Lower lobe of right lung (tissue), 2 donors: ENCODE data around the gene OR4D1. TPM values are rescaled to one million over a fixed set of nuclear protein-coding genes. Genes with fewer than 3 reads are reported as not detected.
A peak's percentile ranks its signal among the peaks of the same experiment; 100 is the strongest.

Source experiments
- ATAC-seq, 2 donors: fragments of 200-7000 bp; cut with Tn5 transposase; one replicate each; pipeline ENCODE4 v1.9.1; 2020 to 2022; ENCODE audit warnings: mild to moderate bottlenecking in 2 of 2, moderate library complexity in 2 of 2
- DNase-seq: peaks from one replicate; pipeline ENCODE4 v3.0.0-alpha.2; 2020
- H3K27ac ChIP-seq: fragments of 200-600 bp; one replicate; pipeline ENCODE4 v1.8.0; 2022
- H3K27me3 ChIP-seq: fragments of 200-600 bp; one replicate; pipeline ENCODE4 v1.8.0; 2022; ENCODE audit warnings: low read depth
- H3K36me3 ChIP-seq: fragments of 200-600 bp; one replicate; pipeline ENCODE4 v1.8.0; 2022; ENCODE audit warnings: mild to moderate bottlenecking
- H3K4me1 ChIP-seq: fragments of 200-600 bp; one replicate; pipeline ENCODE4 v1.8.0; 2022
- H3K4me3 ChIP-seq: fragments of 200-600 bp; one replicate; pipeline ENCODE4 v1.8.0; 2022; ENCODE audit warnings: mild to moderate bottlenecking
- H3K9me3 ChIP-seq: fragments of 200-600 bp; one replicate; pipeline ENCODE4 v1.8.0; 2022
- CTCF ChIP-seq: fragments of 200-600 bp; IDR thresholded peaks from one replicate; pipeline ENCODE4 v1.8.0; 2022; ENCODE audit warnings: antibody characterized with exemption, mild to moderate bottlenecking
- intact Hi-C: fragments of 100-400 bp; cut with DNase I; formaldehyde crosslinking; loops from one replicate; pipeline ENCODE4 v1.11.0; 2022
- total RNA-seq: library from RNA; stranded (reverse); fragmentation: NEBNext Ultra II Directional; extraction: Animal tissue kit (Norgen Biotek cat#: 25700); gene quantifications from one replicate; pipeline ENCODE4 v1.2.1, GENCODE V29; 2021
- donor health status: DM: no; HTN: yes; CAD: no; lungs with severe emphysema.

OR4D1 gene
- total RNA-seq, 1 donor from 2014 or later: not detected

GRCh38 chr17:58193641-58194255 lies 45.6 kb downstream of the OR4D1 start:
- Histone ChIP-seq H3K36me3 (no peaks in the 10 kb centered on the region), H3K4me3 (no peak overlapping the region), H3K27ac (no peak overlapping the region), H3K27me3 (peaks cover 15% of the 10 kb centered on the region), H3K4me1 (no peaks in the 10 kb centered on the region), H3K9me3 (no peaks in the 10 kb centered on the region)
- intact Hi-C loops: no loop called here
- no peak for TF ChIP-seq CTCF
- ATAC-seq (no peak), DNase-seq (no peak)

GRCh38 chr17:58195518-58196123 lies 47.4 kb downstream of the OR4D1 start:
- H3K27me3 ChIP-seq: peaks cover 9% of the 10 kb centered on the region
- intact Hi-C loops: no loop called here
- no peaks in the 10 kb centered on the region for H3K36me3 ChIP-seq
- ATAC-seq (no peak), DNase-seq (no peak)
- H3K9me3 ChIP-seq: no peaks in the 10 kb centered on the region
- H3K4me3 ChIP-seq: no peak overlapping the region
- no peaks in the 10 kb centered on the region for H3K4me1 ChIP-seq
- no peak for TF ChIP-seq CTCF
- H3K27ac ChIP-seq: no peak overlapping the region

- no peak overlapping the region for H3K27ac ChIP-seq
- DNase-seq (no peak), ATAC-seq (no peak)
- H3K9me3 ChIP-seq: no peaks in the 10 kb centered on the region
- no peak for TF ChIP-seq CTCF
- intact Hi-C loops: no loop called here
- no peaks in the 10 kb centered on the region for H3K36me3 ChIP-seq
- H3K27me3 ChIP-seq: peaks cover 4% of the 10 kb centered on the region
- no peaks in the 10 kb centered on the region for H3K4me1 ChIP-seq
- H3K4me3 ChIP-seq: no peak overlapping the region
These were observed 48.4 kb downstream of the OR4D1 start for GRCh38 chr17:58196610-58197009.

- Histone ChIP-seq H3K27me3 (peaks cover 4% of the 10 kb centered on the region), H3K4me1 (no peaks in the 10 kb centered on the region), H3K9me3 (no peaks in the 10 kb centered on the region), H3K4me3 (no peak overlapping the region), H3K36me3 (no peaks in the 10 kb centered on the region), H3K27ac (no peak overlapping the region)
- ATAC-seq: peak; percentile 72 to 76
- DNase-seq: peak; percentile 77
- peak; percentile 61 for TF ChIP-seq CTCF
- intact Hi-C loops: no loop called here
These were observed 51.9 kb downstream of the OR4D1 start for GRCh38 chr17:58200024-58200633.

- H3K27me3 ChIP-seq: peaks cover 4% of the 10 kb centered on the region
- H3K36me3 ChIP-seq: peaks cover 14% of the 10 kb centered on the region
- ATAC-seq (no peak), DNase-seq (no peak)
- intact Hi-C loops: no loop called here
- H3K4me3 ChIP-seq: no peak overlapping the region
- no peaks in the 10 kb centered on the region for H3K4me1 ChIP-seq
- H3K27ac ChIP-seq: no peak overlapping the region
- H3K9me3 ChIP-seq: no peaks in the 10 kb centered on the region
- no peak for TF ChIP-seq CTCF
These were observed 54.7 kb downstream of the OR4D1 start for GRCh38 chr17:58202859-58203258.
